Neural cell (in vitro differentiated cells): Measurements from ENCODE around the gene SEMA3B. TPM values are rescaled to one million over a fixed set of nuclear protein-coding genes. Genes with fewer than 3 reads are reported as not detected.

ENCODE experiments used
- H2AFZ ChIP-seq: fragments of 200-600, 300-800 bp; sonication (generic), shearing (Covaris generic); 2 replicates; pipeline ENCODE4 v1.6.0; 2014; ENCODE audit warnings: low read depth, mild to moderate bottlenecking, antibody characterized with exemption, low read length, moderate library complexity
- H3F3A ChIP-seq: fragments of 200-600 bp; shearing (Covaris generic); 2 replicates; pipeline ENCODE4 v1.6.1; 2016; ENCODE audit warnings: mild to moderate bottlenecking, moderate library complexity, mixed read lengths, antibody characterized with exemption, low read length; ENCODE audit not compliant: insufficient read depth, poor library complexity, severe bottlenecking
- H3K27ac ChIP-seq: fragments of 200-600, 300-800 bp; sonication (generic), shearing (Covaris generic); 2 replicates; pipeline ENCODE4 v1.5.1; 2014; ENCODE audit warnings: mild to moderate bottlenecking, low read length, moderate library complexity
- H3K27me3 ChIP-seq: fragments of 300-800, 200-600 bp; sonication (generic), shearing (Covaris generic); 2 replicates; pipeline ENCODE4 v1.6.0; 2014; ENCODE audit warnings: mild to moderate bottlenecking, low read depth, low read length, moderate library complexity; ENCODE audit not compliant: insufficient read depth
- H3K36me3 ChIP-seq: fragments of 300-800, 200-600 bp; sonication (generic), shearing (Covaris generic); 2 replicates; pipeline ENCODE4 v1.5.1; 2014; ENCODE audit warnings: mild to moderate bottlenecking, antibody characterized with exemption, low read length, moderate library complexity; ENCODE audit not compliant: insufficient read depth
- H3K4me2 ChIP-seq: fragments of 300-800, 200-600 bp; sonication (generic), shearing (Covaris generic); 2 replicates; pipeline ENCODE4 v1.6.0; 2014; ENCODE audit warnings: mild to moderate bottlenecking, low read length
- H3K4me3 ChIP-seq: fragments of 300-800, 200-600 bp; sonication (generic), shearing (Covaris generic); 2 replicates; pipeline ENCODE4 v1.5.1; 2014; ENCODE audit warnings: mild to moderate bottlenecking, low read length, moderate library complexity
- H3K79me2 ChIP-seq: fragments of 200-600 bp; shearing (Covaris generic); replicated peaks from 2 replicates; pipeline ENCODE4 v1.6.0; 2014; ENCODE audit warnings: mild to moderate bottlenecking, low read length, moderate library complexity; ENCODE audit not compliant: insufficient read depth
- H3K9ac ChIP-seq: fragments of 300-800, 200-600 bp; sonication (generic), shearing (Covaris generic); 2 replicates; pipeline ENCODE4 v1.6.1; 2016; ENCODE audit warnings: mild to moderate bottlenecking, low read length, mixed read lengths
- H3K9me2 ChIP-seq: fragments of 200-600 bp; shearing (Covaris generic); 2 replicates; pipeline ENCODE4 v1.6.1; 2016; ENCODE audit warnings: mild to moderate bottlenecking, low read length, mixed read lengths; ENCODE audit not compliant: insufficient read depth
- H3K9me3 ChIP-seq: fragments of 200-600, 300-800 bp; sonication (generic), shearing (Covaris generic); 2 replicates; pipeline ENCODE4 v1.6.1; 2016; ENCODE audit warnings: mild to moderate bottlenecking, mixed run types, low read length, moderate library complexity, mixed read lengths
- H4K20me1 ChIP-seq: fragments of 200-600 bp; shearing (Covaris generic); 2 replicates; pipeline ENCODE4 v1.6.1; 2016; ENCODE audit warnings: mild to moderate bottlenecking, mixed run types; ENCODE audit not compliant: insufficient read depth
- CTCF ChIP-seq: fragments of 450-650 bp; IDR thresholded peaks from 2 replicates; pipeline ENCODE4 v1.5.1; 2014; ENCODE audit warnings: antibody characterized with exemption, mild to moderate bottlenecking, moderate library complexity; ENCODE audit not compliant: poor library complexity, severe bottlenecking
- EP300 ChIP-seq: fragments of 450-650 bp; conservative IDR thresholded peaks from 2 replicates; pipeline ENCODE4 v1.6.1; 2014; ENCODE audit warnings: antibody characterized with exemption, mild to moderate bottlenecking, moderate library complexity; ENCODE audit not compliant: poor library complexity, severe bottlenecking
- EZH2 ChIP-seq: fragments of 200-600, 300-800 bp; shearing (Covaris generic), sonication (generic); IDR thresholded peaks from 2 replicates; pipeline ENCODE4 v1.6.1; 2014; ENCODE audit warnings: antibody characterized with exemption, low read length, borderline replicate concordance, mild to moderate bottlenecking; ENCODE audit not compliant: insufficient read depth, poor library complexity, severe bottlenecking
- MXI1 ChIP-seq: fragments of 450-650 bp; conservative IDR thresholded peaks from 2 replicates; pipeline ENCODE4 v1.6.1; 2014; ENCODE audit warnings: antibody characterized with exemption, mild to moderate bottlenecking; ENCODE audit not compliant: poor library complexity, severe bottlenecking
- POLR2AphosphoS5 ChIP-seq: IDR thresholded peaks from 2 replicates; pipeline ENCODE4 v1.6.1; 2012
- RAD21 ChIP-seq: fragments of 450-650 bp; conservative IDR thresholded peaks from 2 replicates; pipeline ENCODE4 v1.6.1; 2014; ENCODE audit warnings: antibody characterized with exemption, mild to moderate bottlenecking, moderate library complexity
- SMC3 ChIP-seq: fragments of 450-650 bp; conservative IDR thresholded peaks from 2 replicates; pipeline ENCODE4 v1.6.1; 2014; ENCODE audit warnings: antibody characterized with exemption, mild to moderate bottlenecking, moderate library complexity; ENCODE audit not compliant: poor library complexity
- TAF1 ChIP-seq: IDR thresholded peaks from 2 replicates; pipeline ENCODE4 v1.6.1; 2012; ENCODE audit warnings: low read depth
- polyA plus RNA-seq: library from polyadenylated mRNA; depleted of rRNA; stranded (reverse); fragments of >200 nt; gene quantifications from 2 replicates; pipeline ENCODE4 v1.2.3, GENCODE V29; 2014
- TF ChIP-seq, protein P1 (sequence below): IDR thresholded peaks from 2 replicates; pipeline ENCODE4 v1.6.1; 2012; ENCODE audit warnings: borderline replicate concordance

Gene SEMA3B
- polyA plus RNA-seq, 1 donor from 2014 or later, result 7.8 TPM

GRCh38 chr3:50278123-50278879 is 9.4 kb downstream of the SEMA3B start:
- Histone ChIP-seq H3K27ac (no peak overlapping the region), H3K9me3 (no peaks in the 10 kb centered on the region), H3K9me2 (no peaks in the 10 kb centered on the region), H4K20me1 (no peaks in the 10 kb centered on the region), H3K36me3 (no peaks in the 10 kb centered on the region), H3K27me3 (peaks cover 23% of the 10 kb centered on the region), H3F3A (no peaks in the 10 kb centered on the region), H3K79me2 (no peaks in the 10 kb centered on the region), H2AFZ (no peak overlapping the region), H3K9ac (no peak overlapping the region), H3K4me2 (no peak overlapping the region), H3K4me3 (no peak overlapping the region)
- TF ChIP-seq CTCF (no peak), RAD21 (no peak), SMC3 (no peak), POLR2AphosphoS5 (no peak), MXI1 (no peak), TAF1 (no peak), EZH2 (no peak), EP300 (no peak)
- TF ChIP-seq, protein P1, sequence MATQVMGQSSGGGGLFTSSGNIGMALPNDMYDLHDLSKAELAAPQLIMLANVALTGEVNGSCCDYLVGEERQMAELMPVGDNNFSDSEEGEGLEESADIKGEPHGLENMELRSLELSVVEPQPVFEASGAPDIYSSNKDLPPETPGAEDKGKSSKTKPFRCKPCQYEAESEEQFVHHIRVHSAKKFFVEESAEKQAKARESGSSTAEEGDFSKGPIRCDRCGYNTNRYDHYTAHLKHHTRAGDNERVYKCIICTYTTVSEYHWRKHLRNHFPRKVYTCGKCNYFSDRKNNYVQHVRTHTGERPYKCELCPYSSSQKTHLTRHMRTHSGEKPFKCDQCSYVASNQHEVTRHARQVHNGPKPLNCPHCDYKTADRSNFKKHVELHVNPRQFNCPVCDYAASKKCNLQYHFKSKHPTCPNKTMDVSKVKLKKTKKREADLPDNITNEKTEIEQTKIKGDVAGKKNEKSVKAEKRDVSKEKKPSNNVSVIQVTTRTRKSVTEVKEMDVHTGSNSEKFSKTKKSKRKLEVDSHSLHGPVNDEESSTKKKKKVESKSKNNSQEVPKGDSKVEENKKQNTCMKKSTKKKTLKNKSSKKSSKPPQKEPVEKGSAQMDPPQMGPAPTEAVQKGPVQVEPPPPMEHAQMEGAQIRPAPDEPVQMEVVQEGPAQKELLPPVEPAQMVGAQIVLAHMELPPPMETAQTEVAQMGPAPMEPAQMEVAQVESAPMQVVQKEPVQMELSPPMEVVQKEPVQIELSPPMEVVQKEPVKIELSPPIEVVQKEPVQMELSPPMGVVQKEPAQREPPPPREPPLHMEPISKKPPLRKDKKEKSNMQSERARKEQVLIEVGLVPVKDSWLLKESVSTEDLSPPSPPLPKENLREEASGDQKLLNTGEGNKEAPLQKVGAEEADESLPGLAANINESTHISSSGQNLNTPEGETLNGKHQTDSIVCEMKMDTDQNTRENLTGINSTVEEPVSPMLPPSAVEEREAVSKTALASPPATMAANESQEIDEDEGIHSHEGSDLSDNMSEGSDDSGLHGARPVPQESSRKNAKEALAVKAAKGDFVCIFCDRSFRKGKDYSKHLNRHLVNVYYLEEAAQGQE, result no peak

DNA sequence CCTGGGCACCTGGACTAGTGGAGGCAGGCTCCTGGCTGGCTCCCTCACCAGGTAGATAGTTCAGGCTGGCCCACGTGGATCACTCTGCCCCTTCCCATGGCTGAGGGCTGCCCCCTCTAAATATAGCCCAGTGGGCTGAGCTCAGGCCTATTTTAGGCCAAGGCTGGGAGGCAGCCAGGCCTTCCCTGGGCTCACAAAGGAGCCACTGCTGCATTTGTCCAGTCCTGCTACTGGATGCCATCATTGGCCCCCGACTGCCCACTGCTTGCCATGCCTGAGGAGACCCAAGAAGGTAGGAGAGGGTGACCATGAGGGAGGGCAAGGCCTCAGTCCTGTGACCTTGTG is 9.9 kb downstream of the SEMA3B start, which contains the start of gene LSMEM2:
Gene LSMEM2, plus strand, starts transcription at position 208 of the 345 bp plus-strand sequence. Its CDS starts 27 bp downstream, at position 235.
- no peak for TF ChIP-seq CTCF
- TF ChIP-seq TAF1, result no peak
- no peak for TF ChIP-seq EP300
- TF ChIP-seq, protein P1, result no peak
- TF ChIP-seq MXI1, result no peak
- TF ChIP-seq RAD21, result no peak
- no peak for TF ChIP-seq EZH2
- no peak for TF ChIP-seq POLR2AphosphoS5
- TF ChIP-seq SMC3, result no peak
- Histone ChIP-seq H4K20me1 (no peaks in the 10 kb centered on the region), H3K9me3 (no peaks in the 10 kb centered on the region), H3K4me3 (no peak within 1 kb of the TSS), H3K9ac (no peak within 1 kb of the TSS), H3K9me2 (no peaks in the 10 kb centered on the region), H3K36me3 (no peaks in the 10 kb centered on the region), H3F3A (no peaks in the 10 kb centered on the region), H3K4me2 (no peak within 1 kb of the TSS), H3K27me3 (peaks cover 23% of the 10 kb centered on the region), H2AFZ (no peak within 1 kb of the TSS), H3K79me2 (no peaks in the 10 kb centered on the region), H3K27ac (no peak within 1 kb of the TSS)
